Measurements from ENCODE around the gene TBC1D5. TPM values are rescaled to one million over a fixed set of nuclear protein-coding genes. Genes with fewer than 3 reads are reported as not detected.
A peak's percentile ranks its signal among the peaks of the same experiment; 100 is the strongest.
"Not testable (repeated sequence)": the region's sequence is repeated elsewhere in the genome, so short reads cannot be mapped to it uniquely, and the experiment has no call there.

TBC1D5 gene
- total RNA-seq, 2 experiments from 2014 or later: 46.3 to 47.8 TPM

GRCh38 chr3:17656264-17656663 is 86.2 kb downstream of the TBC1D5 start:
- Mint-ChIP-seq H3K4me1 (ENCODE audit: low read depth) (peaks cover 3% of the 10 kb centered on the region), H3K27ac (no peak overlapping the region), H3K36me3 (ENCODE audit: low read depth) (no peaks in the 10 kb centered on the region), H3K4me3 (no peak overlapping the region), H3K9me3 (no peaks in the 10 kb centered on the region), H3K27me3 (no peaks in the 10 kb centered on the region)
- ChIA-PET CTCF (no interaction called here), POLR2A (no interaction called here)
- DNase-seq (no peak), ATAC-seq (no peak)
- TF ChIP-seq CTCF (IDR thresholded peaks at IDR 0.05): no peak
- intact Hi-C loops (cut with micrococcal nuclease): no loop called here

- H3K4me1 Mint-ChIP-seq (ENCODE audit: low read depth): peaks cover 3% of the 10 kb centered on the region
- ChIA-PET POLR2A (no interaction called here), CTCF (no interaction called here)
- H3K9me3 Mint-ChIP-seq: no peaks in the 10 kb centered on the region
- H3K27ac Mint-ChIP-seq: no peak overlapping the region
- no peaks in the 10 kb centered on the region for H3K36me3 Mint-ChIP-seq (ENCODE audit: low read depth)
- intact Hi-C loops (cut with micrococcal nuclease): no loop called here
- no peak overlapping the region for H3K4me3 Mint-ChIP-seq
- ATAC-seq (no peak), DNase-seq (no peak)
- H3K27me3 Mint-ChIP-seq: no peaks in the 10 kb centered on the region
- TF ChIP-seq CTCF (IDR thresholded peaks at IDR 0.05): no peak
Measured at GRCh38 chr3:17655743-17656142, 86.7 kb downstream of the TBC1D5 start.

- intact Hi-C loops (cut with micrococcal nuclease): loop anchor here (10.0 kb wide), 1 partner anchor 195 kb away; no protein-coding TSS in a partner anchor
- H3K4me1 Mint-ChIP-seq (ENCODE audit: low read depth); CTCF ChIA-PET; ATAC-seq; DNase-seq; H3K4me3 Mint-ChIP-seq; H3K27me3 Mint-ChIP-seq; H3K36me3 Mint-ChIP-seq (ENCODE audit: low read depth); H3K9me3 Mint-ChIP-seq; H3K27ac Mint-ChIP-seq; POLR2A ChIA-PET: not testable (repeated sequence)
Measured at GRCh38 chr3:17649748-17650147, 92.7 kb downstream of the TBC1D5 start.

GRCh38 chr3:17648630-17649355 is 93.6 kb downstream of the TBC1D5 start:
- POLR2A ChIA-PET; H3K4me3 Mint-ChIP-seq; ATAC-seq; CTCF ChIA-PET; H3K9me3 Mint-ChIP-seq; H3K27me3 Mint-ChIP-seq; DNase-seq; H3K4me1 Mint-ChIP-seq (ENCODE audit: low read depth); H3K27ac Mint-ChIP-seq; H3K36me3 Mint-ChIP-seq (ENCODE audit: low read depth): not testable (repeated sequence)
- intact Hi-C loops (cut with micrococcal nuclease): loop anchor here (10.0 kb wide), 1 partner anchor 196 kb away; no protein-coding TSS in a partner anchor

- peak; percentile 69 for TF ChIP-seq CTCF (IDR thresholded peaks at IDR 0.05)
- intact Hi-C loops (cut with micrococcal nuclease): loop anchor here (10.0 kb wide), 1 partner anchor 200 kb away; no protein-coding TSS in a partner anchor
- ATAC-seq (no peak), DNase-seq (no peak)
- CTCF ChIA-PET: interaction anchor here (0.6 to 1.8 kb wide), 11 partner anchors 15 to 386 kb away, joined by 3 to 20 read pairs (median 3); no protein-coding TSS in a partner anchor
- peaks cover 3% of the 10 kb centered on the region for H3K9me3 Mint-ChIP-seq
- H3K36me3 Mint-ChIP-seq (ENCODE audit: low read depth): no peaks in the 10 kb centered on the region
- H3K27me3 Mint-ChIP-seq: no peaks in the 10 kb centered on the region
- POLR2A ChIA-PET: no interaction called here
- no peak overlapping the region for H3K27ac Mint-ChIP-seq
- H3K4me1 Mint-ChIP-seq (ENCODE audit: low read depth): peaks cover 10% of the 10 kb centered on the region
- H3K4me3 Mint-ChIP-seq: no peak overlapping the region
Measured at GRCh38 chr3:17645074-17645698, 97.2 kb downstream of the TBC1D5 start.

- H3K36me3 Mint-ChIP-seq (ENCODE audit: low read depth): peaks cover 3% of the 10 kb centered on the region
- H3K9me3 Mint-ChIP-seq: no peaks in the 10 kb centered on the region
- ChIA-PET CTCF (interaction anchor here (1.2 to 1.7 kb wide), 2 partner anchors 197 to 224 kb away, joined by 3 to 4 read pairs; no protein-coding TSS in a partner anchor), POLR2A (no interaction called here)
- H3K4me3 Mint-ChIP-seq: no peak overlapping the region
- no peak overlapping the region for H3K27ac Mint-ChIP-seq
- DNase-seq: no peak
- TF ChIP-seq CTCF (IDR thresholded peaks at IDR 0.05): no peak
- H3K27me3 Mint-ChIP-seq: no peaks in the 10 kb centered on the region
- no peak for ATAC-seq
- intact Hi-C loops (cut with micrococcal nuclease): loop anchor here (10.0 kb wide), 1 partner anchor 201 kb away; no protein-coding TSS in a partner anchor
- peaks cover 18% of the 10 kb centered on the region for H3K4me1 Mint-ChIP-seq (ENCODE audit: low read depth)
Measured at GRCh38 chr3:17643691-17644090, 98.7 kb downstream of the TBC1D5 start.
